ENCODE measurements around the gene FGGY. TPM values are rescaled to one million over a fixed set of nuclear protein-coding genes. Genes with fewer than 3 reads are reported as not detected.

The FGGY gene
- total RNA-seq, 2 experiments from 2014 or later: 6.6 to 9.7 TPM

DNA sequence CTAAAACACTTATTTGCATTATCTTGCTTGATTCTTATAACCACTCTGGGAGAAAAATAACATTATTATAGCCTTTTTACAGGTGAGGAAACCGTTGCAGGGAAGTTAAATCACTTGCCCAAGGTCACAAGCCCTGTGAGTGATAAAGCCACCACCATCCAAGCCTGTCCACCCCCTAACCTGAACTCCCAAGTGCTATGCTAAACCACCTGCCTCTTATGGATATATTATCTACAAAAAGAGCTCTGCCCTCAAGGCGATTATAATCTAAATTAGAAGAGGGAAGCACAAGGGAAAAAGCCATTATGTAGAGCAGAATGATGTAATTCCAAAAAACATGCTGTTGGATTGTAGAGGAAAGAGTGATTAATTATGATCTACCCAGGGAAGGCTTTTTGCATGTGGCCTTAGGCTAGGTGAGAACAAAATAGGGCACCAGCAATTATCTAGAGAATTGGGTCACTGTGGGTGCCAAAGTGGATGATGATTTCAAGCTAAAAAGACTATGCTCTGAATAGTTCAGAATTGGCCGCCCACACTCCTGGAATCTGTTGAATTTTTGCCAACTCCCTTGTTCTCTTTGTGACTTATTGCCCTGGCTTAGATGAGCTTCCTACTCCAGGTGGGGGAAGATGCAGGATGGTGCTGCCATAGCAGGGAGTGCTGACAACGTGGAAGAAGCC, 205.3 kb downstream of the FGGY start:
- peaks cover 4% of the 10 kb centered on the region for H3K36me3 Mint-ChIP-seq
- H3K27ac Mint-ChIP-seq: no peak overlapping the region
- no peak overlapping the region for H3K4me3 Mint-ChIP-seq
- no peak for DNase-seq
- no peaks in the 10 kb centered on the region for H3K27me3 Mint-ChIP-seq
- H3K4me1 Mint-ChIP-seq: peaks cover 8% of the 10 kb centered on the region
- no peaks in the 10 kb centered on the region for H3K9me3 Mint-ChIP-seq

DNA sequence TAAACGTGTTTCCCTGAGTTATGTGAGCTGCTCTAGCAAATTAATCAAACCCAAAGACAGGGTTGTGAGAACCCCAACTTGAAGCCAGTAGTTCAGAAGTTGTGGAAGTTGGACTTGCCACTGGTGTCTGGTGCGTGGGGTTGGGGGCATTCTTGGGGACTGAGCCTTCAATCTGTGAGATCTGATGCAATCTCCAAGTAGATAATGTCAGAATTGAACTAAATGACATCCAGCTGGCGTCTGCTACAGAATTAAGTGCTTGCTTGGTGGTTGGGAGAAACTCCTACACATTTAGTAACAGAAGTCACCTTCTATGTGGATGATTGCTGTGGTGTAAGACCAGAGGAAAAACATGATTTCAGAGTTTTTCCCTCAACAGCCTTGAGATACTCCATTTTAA, 207.4 kb downstream of the FGGY start:
- Mint-ChIP-seq H3K27me3 (no peaks in the 10 kb centered on the region), H3K27ac (peak overlapping the region; percentile 2), H3K4me1 (peaks cover 5% of the 10 kb centered on the region), H3K36me3 (no peaks in the 10 kb centered on the region), H3K9me3 (no peaks in the 10 kb centered on the region), H3K4me3 (no peak overlapping the region)
- no peak for DNase-seq

DNA sequence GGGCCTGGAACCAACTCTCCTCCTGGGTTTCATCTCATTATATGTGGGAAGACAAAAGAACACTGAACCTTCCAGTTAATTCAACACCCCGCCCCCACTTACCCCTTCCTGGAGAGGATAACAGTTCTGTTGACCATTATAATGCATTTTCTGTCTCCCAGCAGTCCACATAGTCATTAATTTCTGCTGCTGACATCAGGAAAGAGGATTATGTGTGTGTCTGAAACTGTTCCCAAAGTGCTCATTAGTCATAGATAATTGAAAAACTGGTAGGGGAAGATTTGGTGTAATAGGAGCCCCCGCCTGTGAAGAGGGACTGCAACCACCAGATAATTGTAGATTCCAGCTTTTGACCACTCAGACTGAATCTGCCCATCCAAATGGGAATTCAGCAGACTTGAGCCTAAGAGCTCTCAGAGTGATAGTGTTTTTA, 208.7 kb downstream of the FGGY start:
- H3K4me3 Mint-ChIP-seq: no peak overlapping the region
- H3K27me3 Mint-ChIP-seq: no peaks in the 10 kb centered on the region
- H3K9me3 Mint-ChIP-seq: no peaks in the 10 kb centered on the region

DNA sequence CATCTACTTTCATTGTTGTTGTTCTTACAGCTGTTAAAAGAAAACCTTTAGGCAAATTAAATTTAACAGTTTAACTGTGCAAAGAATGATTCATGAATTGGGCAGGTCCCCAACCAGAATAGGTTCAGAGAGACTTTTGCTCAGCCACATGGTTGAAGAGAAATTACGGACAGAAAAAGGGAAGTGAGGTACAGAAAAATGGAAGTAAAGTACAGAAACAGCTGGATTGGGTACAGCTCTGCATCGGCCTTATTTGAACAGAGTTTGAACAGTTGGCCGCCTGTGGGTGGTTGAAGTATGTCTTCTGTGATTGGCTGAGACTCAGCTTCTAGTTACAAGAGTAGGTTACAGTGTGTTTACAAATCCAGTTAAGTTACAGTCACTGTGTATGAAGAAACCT, 210.1 kb downstream of the FGGY start:
- Mint-ChIP-seq H3K4me3 (no peak overlapping the region), H3K27ac (no peak overlapping the region), H3K4me1 (peaks cover 4% of the 10 kb centered on the region), H3K36me3 (no peaks in the 10 kb centered on the region), H3K9me3 (no peaks in the 10 kb centered on the region), H3K27me3 (no peaks in the 10 kb centered on the region)
- no peak for DNase-seq

More for the DNA sequence above, 208.7 kb downstream of the FGGY start:
- Mint-ChIP-seq H3K4me1 (peaks cover 4% of the 10 kb centered on the region), H3K27ac (no peak overlapping the region), H3K36me3 (no peaks in the 10 kb centered on the region)
- DNase-seq: no peak

DNA sequence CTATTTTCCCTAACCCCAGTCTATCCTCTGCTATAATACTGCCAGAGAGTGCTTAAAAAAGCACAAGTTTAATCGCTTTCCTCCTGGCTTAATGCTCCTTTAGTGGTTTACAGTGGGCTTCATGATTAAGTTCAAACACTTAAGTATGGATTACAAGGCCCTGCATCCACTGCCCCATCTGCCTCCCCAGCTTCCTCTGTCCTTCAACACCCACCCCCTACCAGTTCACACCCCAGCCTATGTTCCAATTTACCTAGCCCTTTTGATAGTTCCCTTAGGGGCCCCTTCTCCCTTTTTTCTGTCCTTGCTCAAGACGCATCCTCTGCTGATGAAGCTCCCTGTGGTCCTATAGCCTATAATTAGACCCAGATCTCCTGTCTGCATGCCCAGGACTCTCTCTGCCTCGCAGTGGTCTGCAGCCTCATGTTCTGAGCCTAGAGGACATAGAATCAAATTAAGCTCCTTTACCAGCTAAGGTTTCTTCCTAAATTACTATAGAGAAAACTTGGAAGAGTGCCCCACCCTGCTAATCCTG, 212.5 kb downstream of the FGGY start:
- no peaks in the 10 kb centered on the region for H3K9me3 Mint-ChIP-seq
- H3K4me1 Mint-ChIP-seq: peaks cover under 1% of the 10 kb centered on the region
- H3K36me3 Mint-ChIP-seq: peaks cover 2% of the 10 kb centered on the region
- H3K4me3 Mint-ChIP-seq: no peak overlapping the region
- no peaks in the 10 kb centered on the region for H3K27me3 Mint-ChIP-seq
- no peak overlapping the region for H3K27ac Mint-ChIP-seq
- DNase-seq: no peak

DNA sequence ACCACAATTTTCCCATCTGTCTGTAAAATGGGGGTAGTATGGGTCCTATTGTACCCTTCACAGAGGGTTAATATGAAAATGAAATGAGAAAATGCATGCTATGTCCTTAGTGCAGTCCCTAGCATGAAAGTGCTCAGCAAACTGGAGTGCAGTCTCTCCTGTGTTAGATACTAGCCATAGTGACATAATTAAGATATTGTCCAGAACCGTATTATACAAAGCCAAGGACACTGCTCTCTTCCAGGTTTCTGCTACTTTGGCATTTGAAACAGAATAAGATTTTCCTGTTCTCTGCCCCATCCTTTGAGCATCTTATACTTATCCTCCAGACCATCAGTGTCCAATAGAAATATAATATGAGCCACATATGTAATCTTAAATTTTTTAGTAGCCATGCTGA, 213.4 kb downstream of the FGGY start:
- no peak overlapping the region for H3K27ac Mint-ChIP-seq
- H3K4me1 Mint-ChIP-seq: no peaks in the 10 kb centered on the region
- no peak for DNase-seq
- peaks cover 2% of the 10 kb centered on the region for H3K36me3 Mint-ChIP-seq
- H3K27me3 Mint-ChIP-seq: no peaks in the 10 kb centered on the region
- H3K4me3 Mint-ChIP-seq: no peak overlapping the region
- no peaks in the 10 kb centered on the region for H3K9me3 Mint-ChIP-seq

DNA sequence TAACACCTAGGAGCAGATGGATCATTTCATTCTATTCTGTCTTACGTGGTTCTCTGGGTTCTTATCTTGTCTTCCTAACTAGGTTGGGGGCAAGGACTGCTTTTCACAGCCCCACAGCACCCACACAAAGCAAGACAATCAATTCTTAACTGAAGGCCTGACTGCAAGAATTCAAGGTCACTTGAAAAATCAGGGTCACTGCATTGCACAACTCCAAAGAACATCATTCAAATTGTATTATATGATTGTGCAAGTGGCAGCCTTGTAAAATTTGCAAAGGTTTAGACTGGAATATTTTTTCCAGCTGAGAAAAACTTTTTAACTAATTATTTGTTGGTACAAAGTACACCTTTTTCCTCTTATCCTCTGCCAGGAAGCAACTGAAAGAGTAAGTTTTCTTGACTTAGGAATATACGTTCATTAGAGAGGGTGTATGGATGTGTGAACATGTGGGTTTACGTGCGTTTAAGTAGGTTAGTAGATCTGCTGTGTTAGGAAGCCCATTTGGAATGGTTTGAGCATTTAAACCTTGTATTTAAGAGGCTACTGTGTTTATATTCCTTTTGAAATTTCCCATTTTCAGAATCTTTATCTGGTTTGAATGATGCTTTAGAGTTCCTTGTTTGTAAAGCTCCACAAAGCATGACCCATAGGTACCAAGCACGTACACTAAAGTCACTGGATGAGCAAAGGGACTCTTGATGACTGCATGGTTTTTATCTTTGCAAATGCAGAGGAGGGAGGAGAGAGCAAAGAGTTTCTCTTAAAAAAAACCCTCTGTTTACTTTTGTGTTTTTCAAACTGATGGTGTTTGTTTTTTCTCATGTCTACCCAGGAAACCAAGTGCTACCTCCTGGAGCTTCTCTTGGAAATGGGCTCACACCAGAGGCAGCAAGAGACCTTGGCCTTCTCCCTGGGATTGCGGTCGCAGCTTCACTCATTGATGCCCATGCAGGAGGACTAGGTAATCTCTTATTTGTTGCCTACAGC, 214.9 kb downstream of the FGGY start:
- H3K27me3 Mint-ChIP-seq: no peaks in the 10 kb centered on the region
- DNase-seq: no peak
- H3K27ac Mint-ChIP-seq: no peak overlapping the region
- H3K4me1 Mint-ChIP-seq: no peaks in the 10 kb centered on the region
- H3K9me3 Mint-ChIP-seq: no peaks in the 10 kb centered on the region
- no peak overlapping the region for H3K4me3 Mint-ChIP-seq
- H3K36me3 Mint-ChIP-seq: peaks cover 2% of the 10 kb centered on the region

DNA sequence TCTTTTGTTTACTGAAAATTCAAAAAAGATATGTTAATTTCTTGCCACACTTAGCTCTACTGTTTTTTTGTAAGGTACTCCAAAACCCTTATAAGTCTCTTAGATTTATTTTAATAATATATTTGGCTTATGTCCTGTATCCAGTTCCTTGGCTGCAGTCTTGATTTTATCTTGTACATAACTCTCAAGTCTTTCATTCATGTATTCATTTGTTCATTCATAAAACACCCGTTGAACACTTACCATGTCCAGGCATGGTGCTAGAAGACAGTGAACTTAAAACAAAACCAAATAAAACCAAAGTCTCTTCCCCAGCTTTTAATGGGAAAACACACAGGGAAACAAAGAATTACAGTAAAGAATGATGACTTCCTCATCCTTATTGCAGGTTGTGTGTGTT, 215.8 kb downstream of the FGGY start:
- Mint-ChIP-seq H3K4me1 (no peaks in the 10 kb centered on the region), H3K27me3 (no peaks in the 10 kb centered on the region), H3K4me3 (no peak overlapping the region), H3K27ac (no peak overlapping the region), H3K36me3 (peaks cover 2% of the 10 kb centered on the region), H3K9me3 (no peaks in the 10 kb centered on the region)
- DNase-seq: no peak

DNA sequence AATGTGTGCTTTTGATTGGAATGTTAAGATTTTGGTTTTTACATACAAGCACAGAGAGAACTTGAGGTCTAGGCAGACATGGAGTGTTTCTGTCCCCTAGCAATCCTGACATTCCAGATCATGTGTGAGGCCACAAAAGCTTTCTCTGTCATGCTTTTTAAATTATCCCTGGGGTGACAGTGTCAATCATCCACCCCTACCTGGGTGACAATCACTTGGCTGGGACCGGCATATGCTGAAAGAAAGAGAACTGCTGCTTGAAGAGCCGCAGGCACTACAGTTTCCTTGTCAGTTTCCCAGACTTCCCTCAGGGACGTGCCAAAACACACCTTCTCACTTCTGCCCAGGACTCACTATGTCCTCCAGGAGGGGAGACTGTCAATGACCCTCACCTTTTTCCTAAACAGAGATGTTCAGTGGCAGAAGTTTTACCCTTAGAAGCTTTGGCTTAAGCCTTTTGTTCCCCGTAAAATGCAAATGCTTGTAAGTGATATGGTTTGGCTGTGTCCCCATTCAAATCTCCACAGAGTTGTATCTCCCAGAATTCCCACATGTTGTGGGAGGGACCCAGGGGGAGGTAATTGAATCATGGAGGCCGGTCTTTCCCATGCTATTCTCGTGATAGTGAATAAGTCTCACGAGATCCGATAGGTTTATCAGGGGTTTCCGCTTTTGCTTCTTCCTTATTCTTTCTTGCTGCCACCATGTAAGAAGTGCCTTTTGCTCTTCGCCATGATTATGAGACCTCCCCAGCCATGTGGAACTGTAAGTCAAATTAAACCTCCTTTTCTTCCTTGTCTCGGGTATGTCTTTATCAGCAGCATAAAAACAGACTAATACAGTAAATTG, 217.4 kb downstream of the FGGY start:
- H3K9me3 Mint-ChIP-seq: no peaks in the 10 kb centered on the region
- DNase-seq: no peak

DNA sequence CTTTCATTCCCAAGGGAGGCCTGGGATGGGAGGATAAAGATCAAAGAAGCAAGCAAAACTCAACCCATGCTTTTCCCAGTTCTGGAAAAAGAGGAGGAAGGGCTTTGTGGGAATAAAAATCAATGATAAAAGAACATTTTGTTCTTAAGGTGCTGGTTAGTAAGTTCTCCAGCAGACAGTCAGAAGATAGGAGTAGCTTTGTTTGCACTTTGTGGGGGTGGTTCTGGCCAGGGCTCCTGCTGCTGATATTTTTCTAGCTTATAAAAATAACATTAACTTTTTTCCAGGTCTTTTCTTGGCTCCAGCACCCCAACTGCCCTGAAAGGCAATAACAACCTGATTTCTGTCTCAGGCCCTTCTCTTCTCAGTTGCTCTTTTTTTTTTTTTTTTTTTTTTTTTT, 220.0 kb downstream of the FGGY start:
- no peaks in the 10 kb centered on the region for H3K27me3 Mint-ChIP-seq
- no peaks in the 10 kb centered on the region for H3K9me3 Mint-ChIP-seq
- H3K27ac Mint-ChIP-seq: no peak overlapping the region
- DNase-seq: no peak
- H3K4me1 Mint-ChIP-seq: no peaks in the 10 kb centered on the region
- no peak overlapping the region for H3K4me3 Mint-ChIP-seq
- H3K36me3 Mint-ChIP-seq: peaks cover 4% of the 10 kb centered on the region

More for the DNA sequence above, 217.4 kb downstream of the FGGY start:
- Mint-ChIP-seq H3K27me3 (no peaks in the 10 kb centered on the region), H3K27ac (no peak overlapping the region), H3K36me3 (peaks cover 2% of the 10 kb centered on the region), H3K4me3 (no peak overlapping the region), H3K4me1 (no peaks in the 10 kb centered on the region)

DNA sequence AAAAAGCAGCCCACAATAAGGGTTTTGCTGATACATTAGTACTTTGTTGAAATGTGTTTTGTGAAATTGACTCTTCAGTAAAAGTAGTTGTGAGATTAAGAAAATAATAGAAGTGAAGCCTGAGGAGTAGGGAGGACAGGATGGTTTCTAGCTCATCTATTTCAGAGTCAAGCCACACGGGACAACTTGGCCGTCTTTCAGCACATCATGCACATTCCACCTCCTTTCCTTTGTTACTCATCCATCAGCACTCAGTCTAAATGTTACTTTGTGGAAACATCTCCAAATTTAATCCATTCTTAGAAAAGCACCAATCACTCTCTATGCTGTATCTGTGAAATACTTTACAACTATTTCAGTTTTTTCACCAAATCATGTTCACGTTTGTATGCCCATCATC, 223.3 kb downstream of the FGGY start:
- Mint-ChIP-seq H3K36me3 (peaks cover 2% of the 10 kb centered on the region), H3K27ac (no peak overlapping the region), H3K4me1 (no peaks in the 10 kb centered on the region), H3K9me3 (no peaks in the 10 kb centered on the region), H3K27me3 (no peaks in the 10 kb centered on the region), H3K4me3 (no peak overlapping the region)
- no peak for DNase-seq

DNA sequence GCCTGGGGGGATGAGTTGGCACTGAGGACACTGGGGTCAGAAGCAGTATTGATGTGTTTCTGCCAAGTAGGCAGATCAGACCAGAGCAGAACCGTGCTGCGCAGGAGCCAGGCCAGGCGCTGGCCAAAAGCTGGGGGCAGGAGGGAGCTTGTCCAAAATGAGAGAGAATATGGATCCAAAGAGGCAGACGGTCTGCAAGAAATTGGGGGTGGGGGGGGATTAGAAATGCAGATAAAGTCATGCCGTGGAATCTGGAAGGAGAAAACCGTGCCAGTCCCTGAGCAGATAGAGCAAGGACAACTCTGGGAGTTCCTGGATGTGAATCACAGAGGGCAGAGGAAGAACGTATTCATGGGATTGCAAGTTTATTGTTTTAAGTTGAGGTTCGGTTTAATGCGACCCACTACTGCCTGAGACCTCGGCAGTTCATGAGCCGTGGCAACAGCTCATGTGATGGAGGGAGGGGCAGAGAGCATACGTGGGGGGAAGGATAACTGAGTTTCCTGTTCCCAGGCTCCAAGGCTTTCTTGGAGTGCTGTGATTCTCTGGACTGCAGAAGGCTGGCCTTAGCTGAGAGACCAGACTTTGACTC, 224.0 kb downstream of the FGGY start:
- H3K27me3 Mint-ChIP-seq: no peaks in the 10 kb centered on the region
- no peak overlapping the region for H3K27ac Mint-ChIP-seq
- no peak overlapping the region for H3K4me3 Mint-ChIP-seq
- H3K9me3 Mint-ChIP-seq: no peaks in the 10 kb centered on the region
- no peaks in the 10 kb centered on the region for H3K4me1 Mint-ChIP-seq
- no peak for DNase-seq
- H3K36me3 Mint-ChIP-seq: peaks cover 2% of the 10 kb centered on the region

DNA sequence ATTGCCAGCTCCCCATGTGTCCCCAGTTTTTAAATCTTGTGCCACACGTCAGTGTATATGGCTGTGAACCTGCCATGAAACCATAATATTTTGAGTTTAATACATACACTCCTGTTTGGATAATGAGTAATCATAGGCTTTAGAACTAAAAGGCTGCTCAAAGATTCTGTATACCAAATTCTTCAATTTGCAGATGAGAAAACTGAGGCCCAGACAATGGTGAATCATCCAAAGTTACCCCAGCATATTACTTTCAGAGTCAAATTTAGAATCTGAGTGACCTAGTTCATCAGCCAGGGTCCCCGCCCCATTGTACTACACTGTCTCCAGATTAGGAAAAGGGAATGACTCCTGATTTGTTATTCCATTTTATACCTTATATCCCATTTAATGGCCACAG, 224.6 kb downstream of the FGGY start:
- no peaks in the 10 kb centered on the region for H3K27me3 Mint-ChIP-seq
- no peaks in the 10 kb centered on the region for H3K9me3 Mint-ChIP-seq
- H3K27ac Mint-ChIP-seq: no peak overlapping the region
- H3K4me1 Mint-ChIP-seq: no peaks in the 10 kb centered on the region
- H3K4me3 Mint-ChIP-seq: no peak overlapping the region
- H3K36me3 Mint-ChIP-seq: peaks cover 2% of the 10 kb centered on the region
- DNase-seq: no peak

DNA sequence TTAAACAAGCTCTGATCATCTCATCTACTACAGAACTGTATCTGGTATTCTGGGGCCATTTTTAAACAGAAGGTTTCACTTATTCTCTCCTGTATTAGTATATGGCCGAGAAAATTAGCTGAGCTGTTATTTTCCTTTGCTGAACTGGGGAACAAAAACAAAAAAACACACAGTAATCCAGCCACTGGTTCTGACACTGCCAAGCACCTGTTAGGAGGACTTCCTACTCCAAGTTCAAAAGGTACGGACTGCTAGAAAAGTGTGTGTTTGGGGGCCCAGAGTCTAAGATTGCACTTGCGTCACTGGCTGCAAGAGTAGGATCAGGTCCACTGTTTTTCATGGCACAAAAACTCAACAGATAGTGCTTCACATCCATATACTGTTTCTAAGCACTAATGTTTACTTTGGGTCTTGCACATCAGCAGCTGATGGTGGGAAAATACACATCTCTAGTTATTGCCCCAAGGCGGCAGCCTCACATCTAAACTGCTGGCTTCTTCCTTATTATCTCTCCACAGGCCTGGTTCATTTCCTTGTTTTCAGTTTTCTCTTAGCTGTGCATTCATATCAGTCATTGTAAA, 226.1 kb downstream of the FGGY start:
- H3K27me3 Mint-ChIP-seq: no peaks in the 10 kb centered on the region
- no peak overlapping the region for H3K4me3 Mint-ChIP-seq
- H3K36me3 Mint-ChIP-seq: peaks cover 2% of the 10 kb centered on the region
- no peak for DNase-seq
- H3K27ac Mint-ChIP-seq: no peak overlapping the region
- no peaks in the 10 kb centered on the region for H3K9me3 Mint-ChIP-seq
- H3K4me1 Mint-ChIP-seq: no peaks in the 10 kb centered on the region
